BJ (cell line): Measurements from ENCODE around the gene FHOD3. TPM values are rescaled to one million over a fixed set of nuclear protein-coding genes. Genes with fewer than 3 reads are reported as not detected.

Experiments
- CTCF ChIA-PET: fragments of 350-600 bp; formaldehyde crosslinking; extraction: SDS; loops from one replicate; lab custom pipeline; 2021; ENCODE audit warnings: antibody characterized with exemption, inconsistent platforms; lab: Yijun Ruan, JAX
- POLR2A ChIA-PET: fragments of 300-600 bp; sonication (Branson Sonifier 250); formaldehyde crosslinking; extraction: SDS; loops from one replicate; lab custom pipeline; 2021; ENCODE audit warnings: antibody characterized with exemption; lab: Charles Lee
- DNase-seq: peaks from one replicate; pipeline ENCODE4 v3.0.0-alpha.2; 2011; ENCODE audit warnings: low read depth
- H3K27me3 ChIP-seq: 2 replicates; pipeline ENCODE4 v1.6.0; 2011; ENCODE audit warnings: low read length; ENCODE audit not compliant: control insufficient read depth, insufficient read depth
- H3K36me3 ChIP-seq: 2 replicates; pipeline ENCODE4 v1.5.1; 2011; ENCODE audit warnings: low read length; ENCODE audit not compliant: control insufficient read depth, insufficient read depth
- H3K4me3 ChIP-seq: 2 replicates; pipeline ENCODE4 v1.5.1; 2011; ENCODE audit warnings: low read depth, mild to moderate bottlenecking, control low read depth, low read length
- polyA plus RNA-seq: library from polyadenylated mRNA; depleted of rRNA; stranded (reverse); fragments of >200 nt; gene quantifications from 2 replicates; pipeline ENCODE4 v1.2.3, GENCODE V29; 2011
- TF ChIP-seq, protein P1 (sequence below): IDR thresholded peaks from 2 replicates; pipeline ENCODE4 v1.5.1; 2011; ENCODE audit warnings: low read depth, mild to moderate bottlenecking, control low read depth, inconsistent platforms, low read length, moderate library complexity; ENCODE audit not compliant: insufficient read depth

FHOD3 gene
- polyA plus RNA-seq, 1 experiment = 24.6 TPM

GRCh38 chr18:36376361-36376760 lies 78.8 kb downstream of the FHOD3 start:
- Histone ChIP-seq H3K36me3 (no peaks in the 10 kb centered on the region), H3K4me3 (no peak overlapping the region), H3K27me3 (no peaks in the 10 kb centered on the region)
- POLR2A ChIA-PET = no interaction called here
- DNase-seq = no peak
- CTCF ChIA-PET = no interaction called here
- TF ChIP-seq, protein P1, sequence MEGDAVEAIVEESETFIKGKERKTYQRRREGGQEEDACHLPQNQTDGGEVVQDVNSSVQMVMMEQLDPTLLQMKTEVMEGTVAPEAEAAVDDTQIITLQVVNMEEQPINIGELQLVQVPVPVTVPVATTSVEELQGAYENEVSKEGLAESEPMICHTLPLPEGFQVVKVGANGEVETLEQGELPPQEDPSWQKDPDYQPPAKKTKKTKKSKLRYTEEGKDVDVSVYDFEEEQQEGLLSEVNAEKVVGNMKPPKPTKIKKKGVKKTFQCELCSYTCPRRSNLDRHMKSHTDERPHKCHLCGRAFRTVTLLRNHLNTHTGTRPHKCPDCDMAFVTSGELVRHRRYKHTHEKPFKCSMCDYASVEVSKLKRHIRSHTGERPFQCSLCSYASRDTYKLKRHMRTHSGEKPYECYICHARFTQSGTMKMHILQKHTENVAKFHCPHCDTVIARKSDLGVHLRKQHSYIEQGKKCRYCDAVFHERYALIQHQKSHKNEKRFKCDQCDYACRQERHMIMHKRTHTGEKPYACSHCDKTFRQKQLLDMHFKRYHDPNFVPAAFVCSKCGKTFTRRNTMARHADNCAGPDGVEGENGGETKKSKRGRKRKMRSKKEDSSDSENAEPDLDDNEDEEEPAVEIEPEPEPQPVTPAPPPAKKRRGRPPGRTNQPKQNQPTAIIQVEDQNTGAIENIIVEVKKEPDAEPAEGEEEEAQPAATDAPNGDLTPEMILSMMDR = no peak

DNA sequence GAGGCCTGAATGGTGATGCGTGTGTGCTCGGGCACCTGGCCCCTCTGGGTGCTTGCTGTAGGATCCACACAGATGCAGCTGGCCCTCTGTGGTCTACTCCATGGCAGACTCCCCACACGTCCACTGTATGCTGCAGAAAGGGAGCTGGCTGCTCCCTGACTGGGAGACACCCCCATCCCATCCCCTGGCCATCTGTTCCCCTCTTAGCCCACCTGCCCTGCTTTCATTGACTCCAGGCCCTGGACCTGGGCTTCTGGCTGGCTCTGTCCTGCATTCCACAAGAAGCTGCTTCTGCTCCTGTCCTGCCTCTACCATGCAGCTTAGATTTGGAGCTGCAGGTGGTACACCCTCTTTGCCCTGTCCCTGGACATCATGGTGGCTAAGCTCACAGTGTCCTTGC lies 80.1 kb downstream of the FHOD3 start:
- Histone ChIP-seq H3K36me3 (no peaks in the 10 kb centered on the region), H3K4me3 (no peak overlapping the region), H3K27me3 (no peaks in the 10 kb centered on the region)
- POLR2A ChIA-PET = no interaction called here
- TF ChIP-seq, protein P1 = no peak
- DNase-seq = no peak
- CTCF ChIA-PET = interaction anchor here (0.7 to 1.3 kb wide), 3 partner anchors 13 to 28 kb away, joined by 3 to 4 read pairs (median 3); no protein-coding TSS in a partner anchor

DNA sequence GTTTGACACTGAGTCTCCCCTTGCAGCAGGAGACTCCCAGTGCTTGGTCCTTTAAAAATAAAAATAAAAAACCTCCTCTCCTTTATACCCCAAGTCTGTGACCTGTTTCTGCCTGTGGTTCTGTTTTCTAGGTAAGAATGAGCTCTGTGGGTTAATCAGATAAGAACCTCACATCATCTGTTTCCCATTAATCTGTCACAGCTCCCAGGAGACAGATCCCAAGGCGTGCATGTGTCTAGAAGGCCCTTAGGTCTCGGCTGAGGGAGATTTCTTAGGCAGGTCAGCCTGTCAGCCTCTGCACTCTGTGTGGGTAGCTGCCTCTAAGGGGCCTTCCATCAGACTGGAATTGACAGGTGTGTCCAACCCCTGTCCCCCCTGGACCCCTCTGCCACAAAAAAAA lies 80.7 kb downstream of the FHOD3 start:
- TF ChIP-seq, protein P1 = no peak
- ChIA-PET POLR2A (no interaction called here), CTCF (interaction anchor here (1.1 to 1.3 kb wide), 2 partner anchors 14 to 27 kb away, joined by 3 to 4 read pairs; no protein-coding TSS in a partner anchor)
- no peak for DNase-seq
- Histone ChIP-seq H3K27me3 (no peaks in the 10 kb centered on the region), H3K4me3 (no peak overlapping the region), H3K36me3 (no peaks in the 10 kb centered on the region)

GRCh38 chr18:36379435-36379984 lies 82.0 kb downstream of the FHOD3 start:
- POLR2A ChIA-PET = no interaction called here
- Histone ChIP-seq H3K4me3 (no peak overlapping the region), H3K27me3 (no peaks in the 10 kb centered on the region), H3K36me3 (no peaks in the 10 kb centered on the region)
- CTCF ChIA-PET = interaction anchor here (1.0 kb wide), 1 partner anchor 10 kb away, joined by 3 read pairs; no protein-coding TSS in a partner anchor
- DNase-seq = no peak
- TF ChIP-seq, protein P1 = no peak

DNA sequence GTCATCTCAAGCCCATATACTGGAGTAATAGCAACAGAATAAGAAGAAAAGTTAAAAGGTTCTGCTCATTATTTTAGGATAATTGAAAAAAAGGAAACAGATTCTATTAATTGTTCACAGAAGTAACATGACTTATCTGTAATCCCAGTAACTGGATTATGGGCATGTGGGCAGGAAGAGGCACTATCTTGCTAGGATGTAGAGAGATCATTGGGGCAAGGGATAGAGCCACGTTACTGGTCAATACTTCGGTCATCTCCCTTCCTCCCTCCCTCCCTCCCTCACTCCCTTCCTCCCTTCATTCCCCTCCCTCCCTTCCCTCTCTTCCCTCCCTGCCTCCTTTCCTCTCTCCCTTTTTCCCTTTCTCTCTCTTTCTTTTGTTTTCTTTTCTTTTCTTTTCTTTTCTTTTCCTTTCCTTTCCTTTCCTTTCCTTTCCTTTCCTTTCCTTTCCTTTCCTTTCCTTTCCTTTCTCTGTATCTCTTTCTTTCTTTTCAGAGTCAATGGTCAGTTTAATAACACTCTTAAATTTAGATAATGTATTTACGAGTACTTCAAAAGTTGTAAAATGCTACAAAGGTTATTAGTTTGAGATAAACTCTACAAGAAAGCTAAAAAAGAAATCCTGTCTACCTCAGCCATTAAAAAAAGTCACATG lies 82.8 kb downstream of the FHOD3 start:
- Histone ChIP-seq H3K4me3 (no peak overlapping the region), H3K27me3 (no peaks in the 10 kb centered on the region), H3K36me3 (no peaks in the 10 kb centered on the region)
- ChIA-PET POLR2A (no interaction called here), CTCF (no interaction called here)
- no peak for DNase-seq
- TF ChIP-seq, protein P1 = no peak
